ENCODE measurements around the gene CDH2.
A peak's percentile ranks its signal among the peaks of the same experiment; 100 is the strongest.

Gene CDH2

DNA sequence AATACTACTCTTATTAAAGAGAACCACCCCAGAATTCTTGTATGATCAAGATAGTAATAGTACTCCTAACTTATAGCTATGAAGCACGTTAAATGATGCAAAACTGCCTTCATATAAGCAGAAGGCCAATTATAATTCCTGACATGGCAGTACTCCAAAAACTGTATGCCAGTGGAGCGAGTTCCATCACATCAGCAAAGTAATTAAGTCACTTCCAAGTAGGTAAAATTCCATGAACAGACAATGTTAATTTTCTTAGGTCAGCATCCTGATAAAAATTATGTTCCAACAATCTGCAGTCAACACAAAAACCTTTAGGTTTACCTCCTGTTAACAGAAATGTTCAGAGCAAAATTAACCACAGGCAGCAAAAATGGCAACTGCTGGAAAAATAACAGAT lies 136.7 kb downstream of the CDH2 start:
- H3K9ac ChIP-seq (ENCODE audit: low read length) = no peak overlapping the region
- no peaks in the 10 kb centered on the region for H3K27me3 ChIP-seq (replicated peaks; ENCODE audit: control insufficient read depth, insufficient read depth, low read length)
- peak; percentile 16 for DNase-seq (ENCODE audit: low read depth)
- H3K4me1 ChIP-seq (ENCODE audit: control insufficient read depth, insufficient read depth, low read length) = peaks cover 13% of the 10 kb centered on the region
- no peak overlapping the region for H3K4me3 ChIP-seq (ENCODE audit: low read length)
- H3K36me3 ChIP-seq (ENCODE audit: control insufficient read depth, insufficient read depth, low read length, severe bottlenecking) = no peaks in the 10 kb centered on the region
- H3K9me3 ChIP-seq (ENCODE audit: control insufficient read depth, low read length) = no peaks in the 10 kb centered on the region

DNA sequence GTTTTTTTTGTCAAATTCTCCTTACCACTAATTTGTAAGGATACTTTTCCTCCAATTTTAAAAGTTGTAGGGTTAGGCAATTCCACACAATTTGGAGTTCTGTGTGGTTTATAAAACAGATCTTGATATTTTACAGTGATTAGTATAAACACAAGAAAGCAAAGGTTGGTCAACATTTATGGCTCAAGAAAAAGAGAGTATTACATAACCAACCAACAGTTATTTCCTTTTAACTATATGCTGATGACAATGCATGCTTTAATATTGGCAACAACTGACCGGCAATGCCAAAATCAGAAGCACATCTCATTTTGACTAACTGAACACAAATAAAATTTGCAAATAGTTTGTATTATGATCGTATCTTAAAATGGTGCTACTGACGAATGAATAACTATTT lies 137.2 kb downstream of the CDH2 start:
- Histone ChIP-seq H3K4me3 (ENCODE audit: low read length) (no peak overlapping the region), H3K9ac (ENCODE audit: low read length) (no peak overlapping the region), H3K9me3 (ENCODE audit: control insufficient read depth, low read length) (no peaks in the 10 kb centered on the region), H3K4me1 (ENCODE audit: control insufficient read depth, insufficient read depth, low read length) (peaks cover 13% of the 10 kb centered on the region), H3K36me3 (ENCODE audit: control insufficient read depth, insufficient read depth, low read length, severe bottlenecking) (no peaks in the 10 kb centered on the region), H3K27me3 (replicated peaks; ENCODE audit: control insufficient read depth, insufficient read depth, low read length) (no peaks in the 10 kb centered on the region)
- peak; percentile 35 for DNase-seq (ENCODE audit: low read depth)

DNA sequence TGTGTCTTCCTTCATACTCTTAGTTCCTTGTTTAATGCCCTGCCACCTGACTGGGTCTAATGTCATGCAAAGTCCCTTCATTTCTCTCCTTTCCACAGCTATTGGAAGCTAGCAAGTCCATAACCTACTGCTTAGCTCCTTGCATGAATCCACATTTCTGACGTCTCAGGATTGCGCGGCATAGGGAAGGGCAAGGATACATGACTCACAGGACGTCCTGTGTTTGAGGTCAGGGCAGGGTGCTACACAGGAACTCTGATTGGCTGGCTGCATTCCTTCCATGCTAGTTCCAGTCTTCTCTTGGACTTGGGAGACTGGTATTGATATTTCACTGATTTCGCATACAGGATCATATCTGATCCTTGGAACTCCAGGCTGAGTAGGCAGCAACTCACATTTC lies 137.9 kb downstream of the CDH2 start:
- H3K4me3 ChIP-seq (ENCODE audit: low read length) = no peak overlapping the region
- H3K27me3 ChIP-seq (replicated peaks; ENCODE audit: control insufficient read depth, insufficient read depth, low read length) = no peaks in the 10 kb centered on the region
- no peaks in the 10 kb centered on the region for H3K36me3 ChIP-seq (ENCODE audit: control insufficient read depth, insufficient read depth, low read length, severe bottlenecking)
- no peak overlapping the region for H3K9ac ChIP-seq (ENCODE audit: low read length)
- no peaks in the 10 kb centered on the region for H3K9me3 ChIP-seq (ENCODE audit: control insufficient read depth, low read length)
- DNase-seq (ENCODE audit: low read depth) = no peak
- H3K4me1 ChIP-seq (ENCODE audit: control insufficient read depth, insufficient read depth, low read length) = peaks cover 13% of the 10 kb centered on the region

DNA sequence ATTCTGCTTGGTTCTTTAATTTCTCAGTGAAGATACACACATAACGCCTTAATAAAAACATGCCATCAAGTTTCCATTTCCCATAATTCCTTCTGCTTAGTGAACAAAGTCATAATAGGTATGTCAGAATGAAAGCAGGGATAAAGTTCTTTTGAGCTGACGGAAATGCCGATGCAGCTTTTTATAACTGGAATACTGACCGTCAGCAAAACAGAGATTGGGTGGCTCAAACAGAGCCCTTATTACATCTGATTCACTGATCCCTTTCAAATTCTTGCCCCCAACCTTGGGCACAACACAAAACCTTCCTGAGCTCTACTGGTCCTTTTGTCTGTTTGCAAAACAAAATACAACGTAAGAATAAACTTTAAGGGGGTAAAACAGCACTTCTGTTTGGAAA lies 140.4 kb downstream of the CDH2 start:
- Histone ChIP-seq H3K9ac (ENCODE audit: low read length) (no peak overlapping the region), H3K4me1 (ENCODE audit: control insufficient read depth, insufficient read depth, low read length) (peaks cover 13% of the 10 kb centered on the region), H3K9me3 (ENCODE audit: control insufficient read depth, low read length) (no peaks in the 10 kb centered on the region), H3K4me3 (ENCODE audit: low read length) (no peak overlapping the region), H3K36me3 (ENCODE audit: control insufficient read depth, insufficient read depth, low read length, severe bottlenecking) (no peaks in the 10 kb centered on the region), H3K27me3 (replicated peaks; ENCODE audit: control insufficient read depth, insufficient read depth, low read length) (no peaks in the 10 kb centered on the region)
- DNase-seq (ENCODE audit: low read depth) = no peak

DNA sequence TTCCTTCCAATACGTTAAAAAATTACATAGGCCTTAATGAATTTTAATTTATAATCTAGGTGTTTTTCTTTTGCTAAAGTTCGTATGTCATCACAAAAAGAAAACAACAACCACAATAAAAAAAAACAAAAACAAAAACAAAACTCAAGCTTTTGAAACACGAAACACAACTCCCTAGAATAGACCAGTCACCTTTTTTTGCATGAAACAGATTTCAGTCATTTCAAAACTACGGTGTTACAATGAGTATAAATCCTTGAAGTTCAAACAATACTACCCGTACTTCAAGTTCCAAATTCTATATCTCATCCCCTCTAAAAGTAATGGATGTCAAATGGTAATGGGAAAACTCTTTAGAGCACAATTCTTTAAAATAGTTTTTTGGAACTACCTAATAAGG lies 142.4 kb downstream of the CDH2 start:
- Histone ChIP-seq H3K27me3 (replicated peaks; ENCODE audit: control insufficient read depth, insufficient read depth, low read length) (no peaks in the 10 kb centered on the region), H3K9ac (ENCODE audit: low read length) (no peak overlapping the region), H3K36me3 (ENCODE audit: control insufficient read depth, insufficient read depth, low read length, severe bottlenecking) (no peaks in the 10 kb centered on the region), H3K4me3 (ENCODE audit: low read length) (no peak overlapping the region), H3K4me1 (ENCODE audit: control insufficient read depth, insufficient read depth, low read length) (peaks cover 10% of the 10 kb centered on the region), H3K9me3 (ENCODE audit: control insufficient read depth, low read length) (no peaks in the 10 kb centered on the region)
- no peak for DNase-seq (ENCODE audit: low read depth)

DNA sequence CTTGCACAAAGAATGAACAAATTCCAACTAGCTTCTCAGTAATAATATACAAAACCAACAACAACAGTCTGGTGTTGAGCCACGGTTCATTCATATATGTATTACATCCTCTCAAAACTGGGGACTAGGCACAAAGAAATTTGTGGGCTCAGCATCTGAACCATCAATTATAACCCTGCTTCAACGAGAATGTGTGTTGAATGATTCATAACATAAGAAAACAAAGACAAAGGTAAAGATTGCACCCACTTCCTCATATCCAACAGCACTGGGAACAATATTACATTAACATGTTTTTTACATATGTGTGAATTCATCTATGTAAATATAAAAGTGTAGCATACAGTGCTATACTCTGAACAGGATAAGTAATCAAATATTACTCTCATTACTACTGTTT lies 144.8 kb downstream of the CDH2 start:
- DNase-seq (ENCODE audit: low read depth) = no peak
- Histone ChIP-seq H3K9me3 (ENCODE audit: control insufficient read depth, low read length) (no peaks in the 10 kb centered on the region), H3K36me3 (ENCODE audit: control insufficient read depth, insufficient read depth, low read length, severe bottlenecking) (no peaks in the 10 kb centered on the region), H3K9ac (ENCODE audit: low read length) (no peak overlapping the region), H3K4me3 (ENCODE audit: low read length) (no peak overlapping the region), H3K27me3 (replicated peaks; ENCODE audit: control insufficient read depth, insufficient read depth, low read length) (no peaks in the 10 kb centered on the region), H3K4me1 (ENCODE audit: control insufficient read depth, insufficient read depth, low read length) (peaks cover 3% of the 10 kb centered on the region)

DNA sequence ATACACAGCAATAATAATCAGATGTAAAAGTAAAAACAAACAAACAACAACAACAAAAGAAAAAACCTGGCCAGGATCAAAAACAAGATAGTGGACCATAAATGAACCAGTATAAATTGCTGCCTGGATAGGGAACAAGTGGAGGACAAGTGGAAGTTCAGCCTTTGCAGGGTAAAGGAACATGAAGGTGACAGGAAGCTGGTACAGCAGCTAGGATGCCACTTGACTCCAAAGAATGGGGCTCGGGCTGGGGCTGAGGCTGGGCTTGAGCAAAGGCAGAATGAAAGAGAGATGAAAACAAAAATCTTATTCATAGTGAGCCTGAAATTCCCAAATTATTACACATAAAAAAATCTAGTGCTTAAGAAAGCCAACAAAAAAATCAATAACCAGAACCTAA lies 146.5 kb downstream of the CDH2 start:
- H3K9ac ChIP-seq (ENCODE audit: low read length) = no peak overlapping the region
- H3K4me1 ChIP-seq (ENCODE audit: control insufficient read depth, insufficient read depth, low read length) = no peaks in the 10 kb centered on the region
- H3K36me3 ChIP-seq (ENCODE audit: control insufficient read depth, insufficient read depth, low read length, severe bottlenecking) = no peaks in the 10 kb centered on the region
- no peak overlapping the region for H3K4me3 ChIP-seq (ENCODE audit: low read length)
- no peaks in the 10 kb centered on the region for H3K9me3 ChIP-seq (ENCODE audit: control insufficient read depth, low read length)
- no peaks in the 10 kb centered on the region for H3K27me3 ChIP-seq (replicated peaks; ENCODE audit: control insufficient read depth, insufficient read depth, low read length)
- DNase-seq (ENCODE audit: low read depth) = no peak

DNA sequence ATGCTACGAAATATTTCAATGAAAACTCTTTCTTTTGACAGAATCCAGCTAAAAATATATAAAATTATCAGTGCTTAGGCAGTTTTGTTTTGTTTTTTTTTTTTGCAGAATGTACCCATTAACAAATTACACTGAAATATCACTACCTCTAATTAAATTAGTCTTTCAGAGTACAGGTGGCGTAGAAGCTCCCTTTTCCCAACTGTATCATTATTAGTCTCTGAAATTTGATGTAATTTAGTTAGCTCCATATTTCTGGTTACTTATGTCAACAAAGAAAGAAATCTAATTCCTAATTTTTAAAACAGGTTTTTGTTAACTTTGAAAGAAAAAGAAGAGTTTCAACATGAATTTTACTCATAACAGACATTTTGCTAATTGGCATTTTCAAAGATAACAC lies 149.2 kb downstream of the CDH2 start:
- Histone ChIP-seq H3K4me3 (ENCODE audit: low read length) (no peak overlapping the region), H3K36me3 (ENCODE audit: control insufficient read depth, insufficient read depth, low read length, severe bottlenecking) (no peaks in the 10 kb centered on the region), H3K4me1 (ENCODE audit: control insufficient read depth, insufficient read depth, low read length) (no peaks in the 10 kb centered on the region), H3K9ac (ENCODE audit: low read length) (no peak overlapping the region), H3K27me3 (replicated peaks; ENCODE audit: control insufficient read depth, insufficient read depth, low read length) (no peaks in the 10 kb centered on the region), H3K9me3 (ENCODE audit: control insufficient read depth, low read length) (no peaks in the 10 kb centered on the region)
- DNase-seq (ENCODE audit: low read depth) = no peak

DNA sequence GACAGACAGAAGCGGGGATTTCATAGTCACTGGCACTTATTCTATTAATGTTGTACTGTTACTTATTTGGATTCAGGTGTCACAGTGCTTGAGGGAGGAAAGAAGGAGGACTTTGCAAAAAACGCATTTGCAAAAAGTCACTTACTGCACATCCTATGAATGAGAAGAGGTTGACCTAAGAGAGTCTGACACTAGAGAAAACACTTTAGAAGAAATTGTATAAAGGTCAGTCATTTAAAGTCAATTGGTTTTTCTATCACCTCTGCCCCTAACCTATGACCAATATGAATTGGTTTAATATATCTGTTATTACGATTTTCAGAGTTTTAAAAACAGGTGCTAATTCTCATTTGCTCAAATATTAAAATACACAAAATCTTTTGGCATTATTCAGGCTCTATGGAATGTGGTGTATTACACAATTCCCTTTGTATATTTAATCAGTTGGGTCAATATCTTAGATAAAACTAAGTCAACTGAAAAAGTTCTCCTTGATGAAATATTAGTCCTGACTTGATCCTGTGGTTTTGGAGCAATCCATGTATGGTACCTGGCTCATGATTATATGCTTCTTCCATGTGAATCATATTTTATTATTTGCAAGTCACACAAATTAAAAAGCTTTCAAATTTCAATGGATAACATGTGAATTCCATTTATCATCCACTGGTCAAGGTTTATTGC lies 157.4 kb downstream of the CDH2 start:
- H3K36me3 ChIP-seq (ENCODE audit: control insufficient read depth, insufficient read depth, low read length, severe bottlenecking) = no peaks in the 10 kb centered on the region

DNA sequence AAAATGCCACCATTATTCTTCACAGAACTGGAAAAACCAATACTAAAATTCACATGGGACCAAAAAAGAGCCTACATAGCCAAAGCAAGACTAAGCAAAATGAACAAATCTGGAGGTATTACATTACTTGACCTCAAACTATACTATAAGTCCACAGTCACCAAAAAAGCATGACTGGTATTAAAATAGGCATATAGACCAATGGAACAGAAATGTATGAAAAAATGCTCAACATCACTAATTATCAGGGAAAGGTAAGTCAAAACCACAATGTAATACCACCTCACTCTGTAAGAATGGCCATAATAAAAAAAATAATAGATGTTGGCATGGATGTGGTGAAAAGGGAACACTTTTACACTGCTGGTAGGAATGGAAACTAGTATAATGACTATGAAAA lies 158.6 kb downstream of the CDH2 start:
- no peak overlapping the region for H3K4me3 ChIP-seq (ENCODE audit: low read length)
- H3K9ac ChIP-seq (ENCODE audit: low read length) = no peak overlapping the region
- no peaks in the 10 kb centered on the region for H3K9me3 ChIP-seq (ENCODE audit: control insufficient read depth, low read length)
- no peaks in the 10 kb centered on the region for H3K36me3 ChIP-seq (ENCODE audit: control insufficient read depth, insufficient read depth, low read length, severe bottlenecking)
- no peaks in the 10 kb centered on the region for H3K4me1 ChIP-seq (ENCODE audit: control insufficient read depth, insufficient read depth, low read length)
- no peak for DNase-seq (ENCODE audit: low read depth)
- H3K27me3 ChIP-seq (replicated peaks; ENCODE audit: control insufficient read depth, insufficient read depth, low read length) = no peaks in the 10 kb centered on the region

More for the DNA sequence above, 157.4 kb downstream of the CDH2 start:
- Histone ChIP-seq H3K27me3 (replicated peaks; ENCODE audit: control insufficient read depth, insufficient read depth, low read length) (no peaks in the 10 kb centered on the region), H3K4me3 (ENCODE audit: low read length) (no peak overlapping the region), H3K4me1 (ENCODE audit: control insufficient read depth, insufficient read depth, low read length) (no peaks in the 10 kb centered on the region), H3K9me3 (ENCODE audit: control insufficient read depth, low read length) (no peaks in the 10 kb centered on the region), H3K9ac (ENCODE audit: low read length) (no peak overlapping the region)
- DNase-seq (ENCODE audit: low read depth) = peak; percentile 21

DNA sequence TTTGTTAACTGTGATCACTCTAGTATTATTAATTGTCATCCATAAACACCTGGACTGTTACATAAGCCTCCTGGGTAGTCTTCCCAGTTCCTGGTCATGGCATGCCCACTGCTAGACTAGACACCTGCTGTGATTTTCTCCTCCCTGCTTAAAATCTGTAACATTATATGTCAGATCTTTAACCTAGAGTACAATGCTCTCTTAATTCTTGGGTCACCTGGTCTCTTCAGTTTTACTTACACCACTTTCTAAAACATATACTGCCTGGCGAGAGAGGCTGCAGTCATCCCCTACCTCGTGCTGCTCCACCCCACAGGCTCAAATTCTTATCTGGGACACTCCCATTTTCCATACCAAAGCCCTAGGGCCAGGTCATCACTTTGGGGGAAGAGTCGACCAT lies 161.3 kb downstream of the CDH2 start:
- Histone ChIP-seq H3K9me3 (ENCODE audit: control insufficient read depth, low read length) (no peaks in the 10 kb centered on the region), H3K36me3 (ENCODE audit: control insufficient read depth, insufficient read depth, low read length, severe bottlenecking) (no peaks in the 10 kb centered on the region), H3K4me3 (ENCODE audit: low read length) (no peak overlapping the region), H3K27me3 (replicated peaks; ENCODE audit: control insufficient read depth, insufficient read depth, low read length) (no peaks in the 10 kb centered on the region), H3K9ac (ENCODE audit: low read length) (no peak overlapping the region), H3K4me1 (ENCODE audit: control insufficient read depth, insufficient read depth, low read length) (peaks cover 11% of the 10 kb centered on the region)
- no peak for DNase-seq (ENCODE audit: low read depth)

DNA sequence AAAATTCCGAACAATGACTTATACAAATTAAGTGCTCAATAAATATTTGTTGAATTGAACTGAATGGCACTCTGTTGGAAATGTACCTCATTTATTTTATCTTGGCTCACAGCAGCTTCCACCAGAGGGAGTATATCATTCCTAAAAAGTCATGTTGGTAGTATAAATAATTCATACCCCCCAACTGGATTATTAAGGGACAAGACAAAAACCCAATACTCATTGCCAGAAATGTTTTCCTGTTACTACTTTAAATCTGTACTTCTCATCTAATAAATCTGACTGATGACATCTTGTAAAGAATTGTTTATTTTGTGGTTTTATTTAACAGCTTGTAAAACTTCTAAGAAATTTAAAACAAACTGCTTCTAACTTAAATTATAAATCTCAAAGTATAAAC lies 163.9 kb downstream of the CDH2 start:
- H3K4me1 ChIP-seq (ENCODE audit: control insufficient read depth, insufficient read depth, low read length) = peaks cover 11% of the 10 kb centered on the region
- peak; percentile 58 for DNase-seq (ENCODE audit: low read depth)
- no peaks in the 10 kb centered on the region for H3K36me3 ChIP-seq (ENCODE audit: control insufficient read depth, insufficient read depth, low read length, severe bottlenecking)
- no peaks in the 10 kb centered on the region for H3K9me3 ChIP-seq (ENCODE audit: control insufficient read depth, low read length)
- no peaks in the 10 kb centered on the region for H3K27me3 ChIP-seq (replicated peaks; ENCODE audit: control insufficient read depth, insufficient read depth, low read length)
- no peak overlapping the region for H3K9ac ChIP-seq (ENCODE audit: low read length)
- H3K4me3 ChIP-seq (ENCODE audit: low read length) = no peak overlapping the region
